ENCODE measurements around the gene DNAH7.

DNA sequence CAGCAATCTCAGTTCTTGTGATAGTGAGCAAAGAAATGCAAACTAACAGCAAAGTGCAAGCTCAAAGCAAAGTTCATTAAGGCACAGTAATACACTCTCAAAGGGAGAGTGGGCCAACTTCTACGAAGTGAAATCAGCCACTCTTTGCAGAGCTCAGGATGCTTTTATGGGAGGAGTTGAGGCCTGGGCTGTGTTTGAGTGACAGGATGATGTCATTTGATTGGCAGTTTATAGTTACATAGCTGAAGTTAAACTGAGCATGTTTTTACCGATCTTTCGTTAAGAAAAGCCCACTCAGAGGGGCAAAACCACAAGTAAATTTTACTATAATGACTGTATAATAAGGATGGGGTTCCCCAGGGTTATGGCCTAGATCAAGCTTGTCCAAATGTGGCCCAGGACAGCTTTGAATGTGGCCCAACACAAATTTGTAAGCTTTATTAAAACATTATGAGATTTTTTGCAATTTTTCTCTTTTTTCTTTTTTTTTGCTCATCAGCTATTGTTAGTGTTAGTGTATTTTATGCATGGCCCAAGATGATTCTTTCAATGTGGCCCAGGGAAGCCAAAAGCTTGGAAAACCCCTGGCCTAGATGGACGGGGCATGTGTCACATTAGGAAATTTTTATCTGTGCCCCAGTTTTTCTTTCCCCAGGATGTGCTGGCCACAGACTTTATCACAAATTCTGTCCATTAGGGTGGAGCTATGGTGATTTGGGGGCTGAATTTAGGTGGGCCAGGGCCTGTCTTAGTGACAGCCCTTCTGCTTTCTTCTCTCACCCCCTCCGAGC lies 8.3 kb upstream of the DNAH7 start:
- TF ChIP-seq ESRRA (IDR thresholded peaks at IDR 0.05; ENCODE audit: borderline replicate concordance, low read depth) (no peak), POLR2A (conservative IDR thresholded peaks at IDR 0.05) (no peak), RBM25 (IDR thresholded peaks at IDR 0.05; ENCODE audit: low read depth, low read length, severe bottlenecking) (no peak), CBX5 (IDR thresholded peaks at IDR 0.05; ENCODE audit: borderline replicate concordance, low read depth) (no peak), ZNF561 (CRISPR knock-in tag; conservative IDR thresholded peaks at IDR 0.05) (no peak), SIN3A (IDR thresholded peaks at IDR 0.05; ENCODE audit: borderline replicate concordance in 2 of 2, control insufficient read depth in 1 of 2, low read depth in 2 of 2, low read length in 2 of 2) (no peak), GATAD2A (IDR thresholded peaks at IDR 0.05) (no peak), JUNB (CRISPR knock-in tag; conservative IDR thresholded peaks at IDR 0.05) (no peak), ZNF584 (CRISPR knock-in tag; IDR thresholded peaks at IDR 0.05; ENCODE audit: low read depth) (no peak), EHMT2 (IDR thresholded peaks at IDR 0.05) (no peak), ZBED1 (IDR thresholded peaks at IDR 0.05) (no peak), JUND (IDR thresholded peaks at IDR 0.05; ENCODE audit: borderline replicate concordance, low read depth, low read length) (no peak), JUND (tag; IDR thresholded peaks at IDR 0.05; ENCODE audit: borderline replicate concordance, low read depth, low read length) (no peak)
- TF ChIP-seq, protein P1, sequence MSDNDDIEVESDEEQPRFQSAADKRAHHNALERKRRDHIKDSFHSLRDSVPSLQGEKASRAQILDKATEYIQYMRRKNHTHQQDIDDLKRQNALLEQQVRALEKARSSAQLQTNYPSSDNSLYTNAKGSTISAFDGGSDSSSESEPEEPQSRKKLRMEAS (CRISPR knock-in tag; IDR thresholded peaks at IDR 0.05): no peak
- TF ChIP-seq, protein P2, sequence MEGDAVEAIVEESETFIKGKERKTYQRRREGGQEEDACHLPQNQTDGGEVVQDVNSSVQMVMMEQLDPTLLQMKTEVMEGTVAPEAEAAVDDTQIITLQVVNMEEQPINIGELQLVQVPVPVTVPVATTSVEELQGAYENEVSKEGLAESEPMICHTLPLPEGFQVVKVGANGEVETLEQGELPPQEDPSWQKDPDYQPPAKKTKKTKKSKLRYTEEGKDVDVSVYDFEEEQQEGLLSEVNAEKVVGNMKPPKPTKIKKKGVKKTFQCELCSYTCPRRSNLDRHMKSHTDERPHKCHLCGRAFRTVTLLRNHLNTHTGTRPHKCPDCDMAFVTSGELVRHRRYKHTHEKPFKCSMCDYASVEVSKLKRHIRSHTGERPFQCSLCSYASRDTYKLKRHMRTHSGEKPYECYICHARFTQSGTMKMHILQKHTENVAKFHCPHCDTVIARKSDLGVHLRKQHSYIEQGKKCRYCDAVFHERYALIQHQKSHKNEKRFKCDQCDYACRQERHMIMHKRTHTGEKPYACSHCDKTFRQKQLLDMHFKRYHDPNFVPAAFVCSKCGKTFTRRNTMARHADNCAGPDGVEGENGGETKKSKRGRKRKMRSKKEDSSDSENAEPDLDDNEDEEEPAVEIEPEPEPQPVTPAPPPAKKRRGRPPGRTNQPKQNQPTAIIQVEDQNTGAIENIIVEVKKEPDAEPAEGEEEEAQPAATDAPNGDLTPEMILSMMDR (IDR thresholded peaks at IDR 0.05 in 2 of 3, conservative IDR thresholded peaks at IDR 0.05 in 1 of 3; ENCODE audit: insufficient read depth in 2 of 3, low read depth in 1 of 3, low read length in 3 of 3): no peak

All from K562 (cell line).